ENCODE results near the gene DNAH1.

The DNAH1 gene

GRCh38 chr3:52406791-52407510 is 90.8 kb downstream of the DNAH1 start:
- no peak for DNase-seq

- no peak for DNase-seq
Observed at GRCh38 chr3:52407779-52408178, 91.7 kb downstream of the DNAH1 start.

GRCh38 chr3:52408466-52408865 is 92.3 kb downstream of the DNAH1 start:
- DNase-seq = no peak

- DNase-seq = no peak
Observed at GRCh38 chr3:52415800-52416199, 99.7 kb downstream of the DNAH1 start.

- DNase-seq = no peak
Observed at GRCh38 chr3:52420388-52420787, 104.3 kb downstream of the DNAH1 start.

GRCh38 chr3:52422669-52423068 is 106.5 kb downstream of the DNAH1 start:
- no peak for DNase-seq

- DNase-seq = no peak
Observed at GRCh38 chr3:52423173-52423572, 107.1 kb downstream of the DNAH1 start.

- peak in 1 of 2 experiments; percentile 25 for DNase-seq
Observed at GRCh38 chr3:52428151-52429005, 112.3 kb downstream of the DNAH1 start.

- no peak for DNase-seq
Observed at GRCh38 chr3:52429031-52429430, 112.9 kb downstream of the DNAH1 start.

- no peak for DNase-seq
Observed at GRCh38 chr3:52429779-52430415, 113.8 kb downstream of the DNAH1 start.

- DNase-seq = no peak
Observed at GRCh38 chr3:52430416-52430810, 114.3 kb downstream of the DNAH1 start.

- no peak for DNase-seq
Observed at GRCh38 chr3:52431459-52432223, 115.5 kb downstream of the DNAH1 start.

- no peak for DNase-seq
Observed at GRCh38 chr3:52432225-52432624, 116.1 kb downstream of the DNAH1 start.

- no peak for DNase-seq
Observed at GRCh38 chr3:52432691-52433141, 116.6 kb downstream of the DNAH1 start.

GRCh38 chr3:52433328-52433995 is 117.3 kb downstream of the DNAH1 start:
- no peak for DNase-seq

- DNase-seq = no peak
Observed at GRCh38 chr3:52433996-52434479, 117.9 kb downstream of the DNAH1 start.

GRCh38 chr3:52434491-52435115 is 118.5 kb downstream of the DNAH1 start:
- DNase-seq = no peak

- no peak for DNase-seq
Observed at GRCh38 chr3:52435246-52436101, 119.4 kb downstream of the DNAH1 start.

GRCh38 chr3:52436500-52437149 is 120.5 kb downstream of the DNAH1 start:
- DNase-seq = no peak

Measured in activated CD4-positive, alpha-beta T cell treated with anti-CD3 and anti-CD28 coated beads, Interleukin-2, amount 50 U/mL, for 4 hours (primary cell).